GM18909 (cell line): ENCODE data around the gene CCNL1.

ENCODE experiments used
- ATAC-seq: cut with Tn5 transposase; IDR thresholded peaks from one replicate; pipeline ENCODE4 v1.9.1; 2021; ENCODE audit warnings: mild to moderate bottlenecking; ENCODE audit not compliant: unreplicated experiment, poor library complexity

The CCNL1 gene

DNA sequence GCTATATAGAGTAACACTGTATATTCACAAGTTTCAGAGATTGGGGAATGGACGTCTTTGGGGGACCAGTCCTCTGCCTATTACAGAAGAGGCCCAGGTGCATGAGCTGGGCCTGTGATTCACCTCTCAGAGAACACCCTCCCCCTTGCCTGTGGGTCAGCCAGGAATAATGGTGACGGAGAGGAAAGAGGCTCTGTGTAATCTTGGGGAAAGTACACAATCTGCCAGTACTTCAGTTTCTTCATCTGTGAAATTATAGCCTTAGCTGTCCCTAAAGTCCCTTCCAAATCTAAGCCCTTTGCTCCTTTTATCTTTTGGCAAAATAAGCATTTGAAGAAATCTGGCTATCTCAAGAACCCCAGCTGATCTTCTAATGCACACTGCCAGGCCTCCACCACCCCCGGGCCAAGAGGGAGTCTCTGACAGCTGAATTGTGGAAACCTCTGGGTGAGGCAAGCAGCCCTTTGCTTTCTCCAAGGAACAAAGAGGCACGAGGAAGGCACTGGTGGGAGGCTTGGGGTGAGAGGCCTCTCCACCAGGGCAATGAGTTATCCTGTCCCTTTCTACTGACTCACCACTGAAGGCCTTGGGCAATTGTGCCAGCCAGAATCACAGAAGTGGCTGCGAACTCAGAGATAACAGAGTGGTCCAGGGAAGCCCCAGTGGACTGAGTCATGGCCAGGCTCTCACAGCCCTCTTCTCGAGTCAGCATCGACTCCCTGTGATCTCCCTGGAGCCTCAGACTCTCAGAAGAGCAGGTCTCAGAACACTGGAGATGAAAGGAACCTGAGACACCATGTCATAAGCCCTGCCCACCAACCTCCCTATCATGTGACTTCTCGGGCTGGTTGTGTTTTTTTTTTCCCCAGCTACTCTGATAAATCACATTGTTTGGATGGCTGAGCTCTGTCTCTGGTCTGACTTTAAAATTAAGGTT is 31.8 kb downstream of the CCNL1 start:
- no peak for ATAC-seq

DNA sequence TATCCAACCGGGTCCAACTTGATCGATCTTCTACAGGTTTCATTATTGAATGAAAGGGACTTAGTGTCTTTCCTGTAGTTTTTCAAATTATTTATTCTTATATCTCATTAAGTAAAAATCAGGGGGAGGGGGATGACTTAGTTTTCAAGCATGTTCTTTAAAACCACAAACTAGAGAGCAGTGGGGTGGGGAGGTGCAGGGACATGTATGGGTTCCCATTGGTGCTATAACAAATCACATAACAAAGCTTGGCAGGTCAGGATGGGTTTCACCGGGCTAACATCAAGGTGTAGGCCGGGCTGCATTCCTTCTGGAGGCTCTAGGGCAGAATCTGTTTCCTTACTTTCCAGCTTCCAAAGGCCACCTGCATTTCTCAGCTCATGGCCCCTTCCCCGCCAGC is 32.7 kb downstream of the CCNL1 start:
- no peak for ATAC-seq

DNA sequence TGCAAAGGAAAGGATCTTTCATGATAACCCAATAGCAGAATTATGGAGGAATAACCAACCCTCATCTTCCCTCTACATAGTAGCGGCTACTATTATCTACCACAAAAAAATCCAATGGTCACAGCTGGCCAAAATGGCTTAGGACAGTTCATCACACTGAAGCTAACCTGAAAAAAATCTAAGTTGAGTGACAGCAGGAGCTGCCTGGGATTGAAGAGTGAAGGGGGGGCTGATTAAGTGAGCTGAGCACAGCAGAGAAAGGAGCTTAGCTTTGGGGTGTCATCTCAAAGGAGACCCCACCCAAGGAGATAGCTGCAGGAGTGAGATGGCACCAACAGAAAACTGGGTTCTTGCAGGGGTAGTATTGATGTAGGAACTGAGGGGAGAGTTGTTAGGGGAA is 33.6 kb downstream of the CCNL1 start:
- ATAC-seq = no peak

DNA sequence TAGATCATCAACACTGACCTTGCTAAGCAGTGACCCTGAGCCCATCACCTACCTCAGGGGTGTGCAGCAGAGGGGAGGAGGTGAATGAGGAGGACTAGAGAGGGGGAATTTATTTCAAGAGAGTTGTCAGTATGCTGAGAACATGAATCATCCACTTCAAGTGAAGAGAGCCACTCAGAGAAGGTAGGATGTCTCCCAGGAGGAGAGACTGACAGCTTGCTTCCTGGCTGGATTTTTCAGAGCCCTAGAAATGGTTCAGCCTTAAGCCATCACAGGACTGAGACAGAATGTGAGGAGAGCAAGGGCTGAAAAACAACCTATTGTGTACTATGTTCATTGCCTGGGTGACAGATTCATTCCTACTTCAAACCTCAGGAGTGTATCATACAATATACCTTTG is 34.8 kb downstream of the CCNL1 start:
- ATAC-seq = no peak

DNA sequence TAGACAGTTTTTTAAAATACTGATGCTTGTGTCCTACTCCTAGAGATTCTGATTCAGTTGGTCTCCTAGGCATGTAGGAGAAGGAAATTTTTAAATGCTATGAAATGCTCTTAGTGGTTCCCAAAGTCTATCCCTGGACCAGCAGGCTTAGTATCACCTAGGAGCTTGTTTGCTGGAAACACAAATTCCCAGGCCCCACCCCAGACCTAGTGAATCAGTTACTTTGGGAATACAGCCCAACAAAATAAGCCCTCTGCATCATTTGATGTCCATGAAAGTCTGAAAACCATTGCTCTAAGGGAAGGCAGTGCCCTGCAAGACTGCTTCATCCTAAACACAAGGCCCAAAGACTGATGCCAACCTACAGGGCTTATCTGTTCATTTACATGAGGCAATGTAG is 36.3 kb downstream of the CCNL1 start:
- ATAC-seq = no peak

DNA sequence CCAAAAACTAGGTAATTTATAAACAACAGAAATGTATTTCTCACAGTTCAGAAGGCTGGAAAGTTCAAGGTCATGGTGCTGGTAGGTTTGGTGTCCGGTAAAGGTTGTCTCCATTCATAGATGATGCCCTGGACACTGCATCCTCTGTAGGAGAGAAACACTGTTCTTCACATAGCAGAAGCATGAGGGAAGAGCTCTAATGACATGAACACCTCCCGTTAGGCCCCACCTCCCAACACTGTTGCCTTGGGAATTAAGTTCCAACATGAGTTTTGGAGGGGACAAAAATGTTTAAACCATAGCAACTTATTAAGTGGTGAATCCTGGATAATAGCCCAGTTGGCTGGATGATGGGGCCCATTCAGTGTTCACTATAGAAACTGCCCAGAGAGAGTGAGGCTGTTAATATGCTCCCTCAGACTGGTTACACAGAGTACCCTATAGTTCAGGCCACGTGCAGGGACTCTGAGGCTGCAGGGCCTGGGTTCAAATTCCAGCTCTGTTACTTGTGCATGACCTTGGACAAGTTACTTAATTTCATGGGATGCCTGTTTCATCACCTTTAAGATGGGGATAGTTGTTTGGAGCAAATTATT is 37.0 kb downstream of the CCNL1 start:
- ATAC-seq = no peak

DNA sequence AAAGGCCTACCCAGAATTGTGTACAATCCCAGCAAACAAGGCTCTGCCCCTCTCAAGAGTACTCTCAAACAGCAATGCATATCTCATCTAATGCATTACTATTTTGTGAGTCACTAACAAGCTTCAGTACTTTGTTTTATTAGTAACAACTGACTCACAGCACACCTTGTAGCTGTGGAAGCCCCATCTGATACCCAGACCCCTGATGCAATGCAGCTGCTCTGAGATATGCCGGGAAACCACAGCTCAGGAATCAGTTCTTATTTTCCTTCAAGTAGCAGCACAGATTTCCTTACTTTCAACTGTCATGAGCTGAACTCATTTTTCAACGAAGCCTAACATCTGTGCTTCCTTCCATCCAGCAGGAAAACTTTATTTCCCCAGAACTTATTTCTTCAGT is 37.8 kb downstream of the CCNL1 start:
- no peak for ATAC-seq

DNA sequence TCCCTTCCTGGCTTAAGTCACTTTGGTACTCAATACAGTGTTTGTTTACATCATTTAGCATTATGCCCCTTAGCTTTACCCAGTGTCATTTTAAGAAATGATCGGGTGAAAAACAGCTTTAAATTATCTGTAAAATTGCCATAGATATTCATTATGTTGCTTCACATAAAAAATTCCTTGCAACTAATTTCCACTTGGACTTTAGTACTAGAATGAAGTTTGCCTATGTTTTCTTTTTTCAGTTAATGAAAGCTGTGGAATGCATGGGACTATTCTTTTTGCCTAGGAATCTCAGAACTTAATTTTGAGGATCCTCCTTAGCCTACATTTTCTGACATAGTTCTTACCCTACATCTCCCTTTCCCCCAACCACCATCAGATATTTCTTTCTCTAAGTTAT is 38.4 kb downstream of the CCNL1 start:
- ATAC-seq = no peak

DNA sequence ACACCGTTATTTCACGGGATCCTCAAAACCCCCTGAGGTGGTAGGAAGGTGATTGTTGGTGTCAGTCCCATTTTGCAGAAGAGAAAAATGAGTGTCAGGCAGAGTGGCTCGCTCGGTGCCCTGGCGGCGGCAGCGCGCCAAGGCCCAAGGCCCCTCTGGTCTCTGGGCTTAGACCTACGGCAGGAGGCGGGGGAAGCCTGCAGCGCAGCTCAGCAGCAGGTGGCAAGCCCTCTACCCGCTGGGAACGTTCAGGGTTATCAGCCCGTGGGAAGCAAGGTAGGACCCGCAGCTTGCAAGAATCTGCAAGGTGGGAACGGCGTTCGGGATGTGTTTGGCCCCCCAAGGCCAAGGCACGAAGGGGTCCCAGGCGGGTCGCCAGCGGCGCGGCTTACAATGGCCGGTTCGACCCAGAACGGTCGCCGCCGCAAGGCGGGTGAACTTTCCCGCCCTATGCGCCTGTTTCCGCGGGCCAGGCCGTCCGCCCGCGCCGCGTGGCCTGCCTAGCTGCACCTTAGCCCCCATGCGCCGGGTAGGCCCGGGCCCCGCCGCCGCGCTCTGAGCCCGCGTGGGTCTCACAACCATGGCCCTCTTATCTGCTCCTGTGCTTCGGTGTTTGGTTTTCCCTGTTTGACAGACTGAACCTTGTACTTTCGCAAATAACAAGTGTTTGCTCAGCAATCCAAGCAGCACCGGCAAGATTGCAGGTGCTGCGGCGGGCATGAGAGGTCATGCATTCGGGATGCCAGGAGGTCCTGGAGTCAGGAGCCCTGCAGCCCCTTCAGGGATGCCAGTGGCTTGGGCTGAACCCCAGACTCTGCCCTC is 39.7 kb downstream of the CCNL1 start:
- no peak for ATAC-seq

DNA sequence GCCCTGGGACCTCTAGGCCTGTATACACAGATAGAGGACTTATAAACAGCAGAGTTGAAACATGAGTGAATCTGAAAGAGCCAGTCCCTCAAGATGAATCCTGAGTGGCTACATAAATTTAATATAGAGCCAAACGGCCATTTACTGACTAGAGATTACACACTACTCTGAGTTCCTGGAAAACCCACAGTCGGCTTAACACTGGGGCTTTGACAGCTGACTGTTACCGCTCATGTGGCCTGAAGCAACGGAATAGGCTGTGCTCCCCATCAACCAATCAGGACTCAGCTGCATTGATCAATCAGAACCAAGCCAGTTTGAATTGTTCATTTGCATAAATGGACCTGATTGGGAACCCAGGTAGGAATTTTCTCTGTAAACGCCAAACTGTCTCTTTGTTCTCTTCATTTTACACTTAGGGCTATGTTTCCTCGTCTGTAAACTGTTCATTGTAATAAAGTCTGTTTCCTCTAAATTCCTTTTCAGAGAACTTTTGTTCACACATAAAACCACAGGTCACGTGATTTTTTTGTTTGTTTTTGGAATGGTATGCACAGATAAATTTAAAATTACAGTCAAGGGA is 40.5 kb downstream of the CCNL1 start:
- no peak for ATAC-seq

DNA sequence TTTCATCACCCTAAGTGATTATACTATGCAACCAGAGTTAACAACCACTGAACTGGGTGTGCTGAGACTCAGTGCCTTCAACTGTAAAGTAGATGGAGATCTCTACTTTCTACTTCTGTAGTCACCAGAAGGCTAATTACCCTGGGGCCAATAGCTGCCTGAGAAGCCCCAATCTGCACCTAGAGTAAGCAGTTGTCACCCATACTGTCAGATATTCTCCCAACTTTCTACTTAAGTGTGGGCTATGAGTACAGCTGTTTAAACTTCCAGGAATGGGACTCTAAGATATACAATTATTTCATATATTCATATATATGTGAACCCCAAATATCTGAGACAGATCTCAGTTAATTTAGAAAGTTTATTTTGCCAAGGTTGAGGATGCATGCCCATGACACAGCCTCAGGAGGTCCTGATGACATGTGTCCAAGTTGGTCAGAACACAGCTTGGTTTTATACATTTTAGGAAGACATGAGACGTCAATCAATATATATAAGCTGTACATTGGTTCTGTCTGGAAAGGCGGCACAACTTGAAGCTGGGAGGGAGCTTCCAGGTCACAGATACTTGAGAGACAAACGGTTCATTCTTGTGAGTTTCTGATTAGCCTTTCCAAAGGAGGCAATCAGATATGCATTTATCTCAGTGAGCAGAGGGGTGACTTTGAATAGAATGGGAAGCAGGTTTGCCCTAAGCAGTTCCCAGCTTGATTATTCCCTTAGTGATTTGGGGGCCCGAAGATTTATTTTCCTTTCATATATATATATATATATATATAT is 41.9 kb downstream of the CCNL1 start:
- no peak for ATAC-seq

DNA sequence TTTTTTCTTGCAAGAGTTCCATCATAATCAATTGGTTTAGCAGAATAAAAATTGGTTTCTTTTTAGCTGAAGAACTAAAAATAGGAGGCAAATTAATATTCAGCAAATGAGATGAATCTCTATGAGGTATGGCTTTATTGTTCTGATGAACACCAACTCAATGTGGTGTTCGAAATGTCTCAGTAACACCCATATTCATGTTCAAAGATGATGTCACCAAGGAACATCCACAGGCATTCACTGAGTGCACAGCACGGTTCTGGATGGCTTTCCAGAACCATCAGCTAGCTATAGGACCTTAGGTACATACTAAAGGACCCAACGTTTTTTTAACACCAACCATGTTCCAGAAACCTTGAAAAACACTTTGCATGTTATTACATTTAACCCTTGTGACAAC is 42.7 kb downstream of the CCNL1 start:
- ATAC-seq = no peak

DNA sequence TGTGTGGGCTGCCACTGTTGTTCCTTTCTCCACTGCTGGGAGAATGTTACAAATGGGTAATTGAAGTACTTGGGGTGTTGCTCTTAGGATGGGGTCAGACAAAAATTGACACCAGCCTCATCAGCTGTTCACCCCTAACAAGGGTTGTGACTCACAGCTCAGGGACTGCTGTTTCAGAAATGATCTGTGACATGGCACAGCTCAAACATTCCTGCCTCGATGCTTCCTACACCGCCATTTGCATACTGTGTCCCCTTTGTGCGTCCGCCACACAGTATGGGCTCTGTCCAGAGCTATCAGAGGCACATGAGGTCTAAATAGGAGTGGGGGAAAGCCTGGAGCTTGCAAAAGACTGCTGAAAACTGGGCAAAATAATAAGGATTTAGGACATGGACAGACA is 43.9 kb downstream of the CCNL1 start:
- no peak for ATAC-seq

DNA sequence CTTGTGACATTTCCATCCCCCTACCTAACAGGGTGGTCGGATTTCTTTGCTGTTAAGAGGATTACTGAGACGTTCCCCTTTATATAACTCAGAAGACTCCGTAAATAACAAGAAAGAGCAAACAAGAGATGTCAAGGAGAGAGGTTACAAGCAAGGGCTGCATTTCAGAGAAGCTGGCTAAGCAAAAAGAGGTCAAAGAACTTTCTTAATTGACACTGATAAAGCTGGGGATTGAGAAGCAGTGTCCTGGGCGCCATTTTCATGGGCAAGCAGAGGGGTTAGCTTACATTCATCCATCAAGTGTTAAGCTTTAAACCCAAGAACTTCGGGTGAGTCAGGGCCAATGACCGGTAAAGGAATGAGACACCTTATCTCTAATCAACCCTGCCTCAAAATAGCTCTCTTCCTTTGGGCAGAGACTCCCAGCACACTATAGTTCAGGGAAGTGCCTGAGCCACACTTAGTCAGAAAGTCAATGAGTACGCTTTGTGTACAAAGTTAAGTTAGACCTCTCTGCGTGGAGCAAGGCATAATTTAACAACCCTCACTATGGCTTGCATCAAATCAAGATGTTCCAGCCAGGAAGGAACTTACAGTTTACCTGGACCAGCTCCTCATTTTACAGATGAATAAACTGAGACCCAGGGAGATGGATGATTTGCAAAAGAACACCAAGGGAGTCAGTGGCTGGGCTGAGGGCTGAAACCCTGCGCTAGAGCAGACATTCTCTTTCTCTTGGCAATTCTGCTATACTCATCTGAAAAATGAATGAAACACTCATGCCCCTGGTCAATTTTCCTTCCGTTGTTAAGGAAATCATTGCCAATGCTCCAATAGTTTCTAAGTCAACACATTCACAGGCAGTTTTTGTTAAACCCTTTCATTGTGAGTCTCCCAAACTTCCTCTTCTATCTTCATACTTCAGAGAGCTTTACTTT is 44.6 kb downstream of the CCNL1 start:
- no peak for ATAC-seq

DNA sequence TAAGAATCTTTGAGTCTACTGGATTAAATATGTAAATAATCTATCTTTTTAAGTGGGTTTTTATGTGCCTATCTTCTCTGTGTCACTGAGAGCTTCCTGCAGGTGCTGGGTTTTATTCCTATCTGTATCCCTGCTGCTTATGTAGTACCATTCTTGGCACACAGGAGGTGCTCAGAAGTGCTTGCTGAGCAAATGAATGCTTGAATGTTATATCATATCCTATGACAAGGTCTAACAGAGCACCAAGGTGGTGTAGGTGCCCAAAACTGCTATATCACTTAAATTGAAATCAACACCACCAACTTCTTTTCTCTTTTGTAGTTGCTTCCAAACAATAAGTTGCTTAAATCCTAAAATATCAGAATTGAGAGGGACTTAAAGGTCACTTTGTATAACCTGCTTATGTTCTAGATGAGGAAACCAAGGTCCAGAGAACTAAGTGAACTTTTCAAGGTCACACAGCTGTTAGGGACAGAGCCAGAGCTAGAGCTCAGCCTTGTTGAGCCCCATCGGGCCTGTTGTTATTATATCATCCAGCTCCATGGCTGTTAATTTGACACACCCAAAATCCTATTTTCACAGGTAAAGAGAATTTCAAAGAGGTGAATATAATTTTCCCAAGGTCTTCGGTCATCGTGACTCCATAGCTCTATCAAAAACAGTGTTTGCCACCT is 46.0 kb downstream of the CCNL1 start:
- ATAC-seq = no peak

DNA sequence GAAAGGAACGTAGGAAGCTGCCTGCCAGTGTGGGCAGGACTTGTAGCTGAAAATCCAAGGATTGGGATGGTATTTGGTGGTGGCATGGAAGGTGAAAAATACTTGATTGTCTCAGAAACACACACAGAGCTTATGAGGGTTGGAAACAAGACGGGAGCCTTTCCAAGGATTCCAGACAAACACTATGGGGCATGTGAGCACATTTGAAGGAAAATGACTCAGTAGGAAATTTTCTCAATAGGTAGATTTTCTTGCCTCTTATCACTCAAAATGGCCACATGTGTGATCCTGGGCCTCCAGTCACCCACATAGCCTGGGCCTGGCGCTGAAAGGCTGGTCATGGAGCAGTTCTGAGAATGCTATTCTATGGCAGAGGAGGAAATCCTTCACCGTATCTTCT is 47.4 kb downstream of the CCNL1 start:
- ATAC-seq = no peak

DNA sequence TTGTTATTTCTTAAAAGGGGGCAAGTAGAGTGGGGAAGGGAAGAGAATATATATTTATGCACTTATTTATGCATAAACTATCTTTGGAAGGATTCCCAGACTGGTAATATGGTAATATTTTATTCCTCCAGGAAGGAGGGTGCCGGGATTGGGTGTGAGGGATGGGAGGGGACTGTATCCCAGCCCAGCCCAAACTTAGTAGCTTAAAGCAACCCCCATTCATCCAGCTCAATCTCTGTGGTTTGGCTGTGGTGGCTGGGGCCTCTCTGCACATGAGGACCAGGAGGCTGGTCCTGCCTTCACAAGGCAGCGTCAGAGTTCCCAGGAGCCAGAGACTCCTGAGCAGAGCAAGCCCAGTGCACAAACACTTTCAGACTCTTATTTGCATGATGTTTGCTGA is 48.4 kb downstream of the CCNL1 start:
- no peak for ATAC-seq

DNA sequence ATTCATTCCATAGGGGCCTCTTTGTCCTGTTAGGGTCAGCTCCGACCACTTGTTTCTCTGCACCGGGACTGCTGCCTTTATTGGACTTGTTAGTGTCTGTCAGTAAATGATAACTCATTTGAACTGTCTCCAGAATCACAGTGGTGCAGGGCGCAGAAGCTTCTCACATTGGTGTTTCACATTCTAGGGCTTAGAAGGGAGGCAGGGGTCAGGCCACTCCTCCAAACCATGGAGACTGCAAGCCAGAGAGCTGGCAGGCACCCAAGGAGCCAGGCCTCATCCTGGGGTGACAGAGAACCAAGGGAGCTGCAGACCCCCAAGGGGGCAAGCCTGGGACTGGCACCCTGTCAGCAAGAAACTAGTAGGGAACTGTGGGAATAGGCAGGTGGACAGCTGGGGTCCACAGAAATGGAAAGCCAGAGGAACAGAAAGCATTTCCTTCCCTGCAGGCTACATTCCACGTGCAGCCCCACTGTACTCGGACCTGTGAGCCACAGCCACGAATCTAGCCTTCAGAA is 49.1 kb downstream of the CCNL1 start:
- ATAC-seq = no peak
